Stimulated activated naive CD8-positive, alpha-beta T cell treated with anti-CD3 and anti-CD28 coated beads, Interleukin-15, Interleukin-2, amounts not matched to agents 100 ng/mL and 50 ng/mL, for 24 hours (primary cell): ENCODE results near the gene LSAMP.

ENCODE experiments used
- H3K27ac Mint-ChIP-seq: one replicate; pipeline ENCODE4 v1.8.0; 2021; ENCODE audit warnings: mild to moderate bottlenecking, mixed read lengths
- H3K27me3 Mint-ChIP-seq: one replicate; pipeline ENCODE4 v1.8.0; 2021; ENCODE audit warnings: mixed read lengths
- H3K36me3 Mint-ChIP-seq: one replicate; pipeline ENCODE4 v1.8.0; 2021; ENCODE audit warnings: low read depth, mixed read lengths
- H3K4me1 Mint-ChIP-seq: one replicate; pipeline ENCODE4 v1.8.0; 2021; ENCODE audit warnings: low read depth, mixed read lengths
- H3K4me3 Mint-ChIP-seq: one replicate; pipeline ENCODE4 v1.8.0; 2021; ENCODE audit warnings: mild to moderate bottlenecking, mixed read lengths
- H3K9me3 Mint-ChIP-seq: one replicate; pipeline ENCODE4 v1.8.0; 2021; ENCODE audit warnings: mixed read lengths

LSAMP gene

GRCh38 chr3:116444115-116444747, 1.1 kb downstream of the LSAMP start:
- Mint-ChIP-seq H3K4me1 (no peaks in the 10 kb centered on the region), H3K36me3 (no peaks in the 10 kb centered on the region), H3K27me3 (peaks cover 15% of the 10 kb centered on the region), H3K9me3 (peaks cover 5% of the 10 kb centered on the region), H3K4me3 (no peak overlapping the region), H3K27ac (no peak overlapping the region)

- Mint-ChIP-seq H3K4me1 (no peaks in the 10 kb centered on the region), H3K4me3 (no peak overlapping the region), H3K27me3 (peaks cover 15% of the 10 kb centered on the region), H3K9me3 (peaks cover 4% of the 10 kb centered on the region), H3K36me3 (no peaks in the 10 kb centered on the region), H3K27ac (no peak overlapping the region)
Measured at GRCh38 chr3:116443191-116443661, 2.1 kb downstream of the LSAMP start.

- H3K4me1 Mint-ChIP-seq, result no peaks in the 10 kb centered on the region
- peaks cover 4% of the 10 kb centered on the region for H3K9me3 Mint-ChIP-seq
- H3K27me3 Mint-ChIP-seq, result peaks cover 15% of the 10 kb centered on the region
- no peaks in the 10 kb centered on the region for H3K36me3 Mint-ChIP-seq
- no peak overlapping the region for H3K27ac Mint-ChIP-seq
- no peak overlapping the region for H3K4me3 Mint-ChIP-seq
Measured at GRCh38 chr3:116442331-116443021, 2.8 kb downstream of the LSAMP start.

- Mint-ChIP-seq H3K36me3 (no peaks in the 10 kb centered on the region), H3K4me3 (no peak overlapping the region), H3K27ac (no peak overlapping the region), H3K27me3 (peaks cover 15% of the 10 kb centered on the region), H3K9me3 (peaks cover 4% of the 10 kb centered on the region), H3K4me1 (no peaks in the 10 kb centered on the region)
Measured at GRCh38 chr3:116441652-116442051, 3.6 kb downstream of the LSAMP start.

GRCh38 chr3:116440196-116440595, 5.1 kb downstream of the LSAMP start:
- no peaks in the 10 kb centered on the region for H3K4me1 Mint-ChIP-seq
- peaks cover 14% of the 10 kb centered on the region for H3K27me3 Mint-ChIP-seq
- H3K27ac Mint-ChIP-seq, result no peak overlapping the region
- H3K36me3 Mint-ChIP-seq, result no peaks in the 10 kb centered on the region
- H3K9me3 Mint-ChIP-seq, result peaks cover 10% of the 10 kb centered on the region
- no peak overlapping the region for H3K4me3 Mint-ChIP-seq

- Mint-ChIP-seq H3K27me3 (no peaks in the 10 kb centered on the region), H3K27ac (no peak overlapping the region)
Measured at GRCh38 chr3:116433552-116433951, 11.7 kb downstream of the LSAMP start.

GRCh38 chr3:116432795-116433194, 12.5 kb downstream of the LSAMP start:
- Mint-ChIP-seq H3K27me3 (no peaks in the 10 kb centered on the region), H3K4me3 (no peak overlapping the region), H3K27ac (no peak overlapping the region), H3K36me3 (no peaks in the 10 kb centered on the region), H3K9me3 (peaks cover 8% of the 10 kb centered on the region), H3K4me1 (no peaks in the 10 kb centered on the region)

More at GRCh38 chr3:116433552-116433951, 11.7 kb downstream of the LSAMP start:
- Mint-ChIP-seq H3K36me3 (no peaks in the 10 kb centered on the region), H3K9me3 (peaks cover 6% of the 10 kb centered on the region), H3K4me3 (no peak overlapping the region), H3K4me1 (no peaks in the 10 kb centered on the region)

- Mint-ChIP-seq H3K27ac (no peak overlapping the region), H3K4me1 (no peaks in the 10 kb centered on the region), H3K4me3 (no peak overlapping the region), H3K27me3 (no peaks in the 10 kb centered on the region), H3K9me3 (peaks cover 8% of the 10 kb centered on the region), H3K36me3 (no peaks in the 10 kb centered on the region)
Measured at GRCh38 chr3:116429479-116430269, 15.6 kb downstream of the LSAMP start.

GRCh38 chr3:116426036-116426435, 19.3 kb downstream of the LSAMP start:
- Mint-ChIP-seq H3K27me3 (no peaks in the 10 kb centered on the region), H3K9me3 (peaks cover 8% of the 10 kb centered on the region), H3K36me3 (no peaks in the 10 kb centered on the region), H3K4me3 (no peak overlapping the region), H3K27ac (no peak overlapping the region), H3K4me1 (no peaks in the 10 kb centered on the region)

- Mint-ChIP-seq H3K36me3 (no peaks in the 10 kb centered on the region), H3K9me3 (peaks cover 8% of the 10 kb centered on the region), H3K4me3 (no peak overlapping the region), H3K4me1 (no peaks in the 10 kb centered on the region), H3K27me3 (no peaks in the 10 kb centered on the region), H3K27ac (no peak overlapping the region)
Measured at GRCh38 chr3:116425126-116425525, 20.2 kb downstream of the LSAMP start.

- H3K27me3 Mint-ChIP-seq, result no peaks in the 10 kb centered on the region
- no peaks in the 10 kb centered on the region for H3K36me3 Mint-ChIP-seq
- no peak overlapping the region for H3K27ac Mint-ChIP-seq
- no peak overlapping the region for H3K4me3 Mint-ChIP-seq
- peaks cover 8% of the 10 kb centered on the region for H3K9me3 Mint-ChIP-seq
- no peaks in the 10 kb centered on the region for H3K4me1 Mint-ChIP-seq
Measured at GRCh38 chr3:116423945-116424344, 21.3 kb downstream of the LSAMP start.

- no peak overlapping the region for H3K27ac Mint-ChIP-seq
- H3K27me3 Mint-ChIP-seq, result no peaks in the 10 kb centered on the region
- H3K9me3 Mint-ChIP-seq, result peaks cover 8% of the 10 kb centered on the region
- H3K4me1 Mint-ChIP-seq, result no peaks in the 10 kb centered on the region
- H3K36me3 Mint-ChIP-seq, result no peaks in the 10 kb centered on the region
- no peak overlapping the region for H3K4me3 Mint-ChIP-seq
Measured at GRCh38 chr3:116423374-116423773, 21.9 kb downstream of the LSAMP start.

GRCh38 chr3:116417151-116417550, 28.1 kb downstream of the LSAMP start:
- no peak overlapping the region for H3K27ac Mint-ChIP-seq
- H3K4me3 Mint-ChIP-seq, result no peak overlapping the region
- no peaks in the 10 kb centered on the region for H3K36me3 Mint-ChIP-seq
- H3K9me3 Mint-ChIP-seq, result no peaks in the 10 kb centered on the region
- H3K27me3 Mint-ChIP-seq, result no peaks in the 10 kb centered on the region
- no peaks in the 10 kb centered on the region for H3K4me1 Mint-ChIP-seq

GRCh38 chr3:116413319-116413718, 32.0 kb downstream of the LSAMP start:
- Mint-ChIP-seq H3K36me3 (no peaks in the 10 kb centered on the region), H3K4me1 (no peaks in the 10 kb centered on the region), H3K27me3 (no peaks in the 10 kb centered on the region), H3K27ac (no peak overlapping the region), H3K4me3 (no peak overlapping the region), H3K9me3 (no peaks in the 10 kb centered on the region)

- Mint-ChIP-seq H3K36me3 (no peaks in the 10 kb centered on the region), H3K27me3 (no peaks in the 10 kb centered on the region), H3K4me1 (no peaks in the 10 kb centered on the region), H3K27ac (no peak overlapping the region), H3K4me3 (no peak overlapping the region), H3K9me3 (no peaks in the 10 kb centered on the region)
Measured at GRCh38 chr3:116408473-116408872, 36.8 kb downstream of the LSAMP start.
